Amniotic epithelial cell (primary cell): ENCODE results near the gene ESRP2.

ENCODE experiments used
- DNase-seq: peaks from one replicate; pipeline ENCODE4 v3.0.0-alpha.2; 2010; ENCODE audit warnings: low read depth

The ESRP2 gene

GRCh38 chr16:68217506-68217905 lies 18.4 kb downstream of the ESRP2 start:
- no peak for DNase-seq

- no peak for DNase-seq
These were observed 19.7 kb downstream of the ESRP2 start for GRCh38 chr16:68216240-68216639.

- no peak for DNase-seq
These were observed 20.6 kb downstream of the ESRP2 start for GRCh38 chr16:68215302-68215701.

GRCh38 chr16:68214726-68215125 lies 21.2 kb downstream of the ESRP2 start:
- no peak for DNase-seq

GRCh38 chr16:68206245-68206644 lies 29.7 kb downstream of the ESRP2 start:
- DNase-seq, result no peak

- DNase-seq, result peak; percentile 28
These were observed 33.8 kb downstream of the ESRP2 start for GRCh38 chr16:68202091-68202519.

GRCh38 chr16:68200088-68200783 lies 35.7 kb downstream of the ESRP2 start:
- DNase-seq, result peak; percentile 34

- DNase-seq, result peak; percentile 26
These were observed 38.7 kb downstream of the ESRP2 start for GRCh38 chr16:68197250-68197649.

- no peak for DNase-seq
These were observed 41.7 kb downstream of the ESRP2 start for GRCh38 chr16:68194251-68194650.

- peak; percentile 7 for DNase-seq
These were observed 45.0 kb downstream of the ESRP2 start for GRCh38 chr16:68190736-68191510.

- DNase-seq, result peak; percentile 3
These were observed 45.8 kb downstream of the ESRP2 start for GRCh38 chr16:68190081-68190480.

- no peak for DNase-seq
These were observed 47.8 kb downstream of the ESRP2 start for GRCh38 chr16:68188170-68188569.

- no peak for DNase-seq
These were observed 48.4 kb downstream of the ESRP2 start for GRCh38 chr16:68187505-68187904.

- no peak for DNase-seq
These were observed 49.0 kb downstream of the ESRP2 start for GRCh38 chr16:68186877-68187276.

- no peak for DNase-seq
These were observed 52.9 kb downstream of the ESRP2 start for GRCh38 chr16:68183046-68183445.

GRCh38 chr16:68179855-68180254 lies 56.1 kb downstream of the ESRP2 start:
- DNase-seq, result no peak

- peak; percentile 67 for DNase-seq
These were observed 56.6 kb downstream of the ESRP2 start for GRCh38 chr16:68179196-68179795.
